Thyroid gland (tissue), 4 donors: ENCODE data around the gene OR1J1. TPM values are rescaled to one million over a fixed set of nuclear protein-coding genes. Genes with fewer than 3 reads are reported as not detected.

Experiments used
- DNase-seq, 2 donors: peaks; one replicate each; pipeline ENCODE4 v3.0.0-alpha.2; 2019
- H3K27ac ChIP-seq, 3 donors: fragments of 200-600 bp; sonication (generic); 1 replicate in 2 of 3; 2 replicates in 1 of 3; pipeline ENCODE4 v1.5.1; 2016 to 2019; ENCODE audit warnings: mild to moderate bottlenecking in 1 of 3, moderate library complexity in 1 of 3
- H3K27me3 ChIP-seq: fragments of 200-600 bp; sonication (generic); one replicate; pipeline ENCODE4 v1.5.1; 2019
- H3K36me3 ChIP-seq, 2 donors: fragments of 200-600 bp; sonication (generic); one replicate each; pipeline ENCODE4 v1.5.1; 2016 to 2019
- H3K4me1 ChIP-seq, 2 donors: fragments of 200-600 bp; sonication (generic); one replicate each; pipeline ENCODE4 v1.5.1; 2017 to 2019
- H3K4me3 ChIP-seq, 3 donors: fragments of 200-600 bp; sonication (generic); replicated peaks in 1 of 3; 1 replicate in 2 of 3; 2 replicates in 1 of 3; pipeline ENCODE4 v1.5.1; 2016; ENCODE audit warnings: mild to moderate bottlenecking in 1 of 3
- H3K9me3 ChIP-seq: fragments of 200-600 bp; sonication (generic); one replicate; pipeline ENCODE4 v1.5.1; 2017
- CTCF ChIP-seq, 6 experiments: fragments of 200-600 bp in 3 of 6; fragments of 450-650 bp in 3 of 6; sonication (generic) in 3 of 6; IDR thresholded peaks; one replicate each; pipeline ENCODE4 v1.5.1; 2016 to 2019; ENCODE audit warnings: antibody characterized with exemption in 6 of 6, mild to moderate bottlenecking in 2 of 6, inconsistent platforms in 1 of 6, moderate library complexity in 1 of 6
- POLR2A ChIP-seq, 2 donors: fragments of 450-650 bp; IDR thresholded peaks; one replicate each; pipeline ENCODE4 v1.6.1; 2017; ENCODE audit warnings: antibody characterized with exemption in 2 of 2, mild to moderate bottlenecking in 2 of 2, moderate library complexity in 1 of 2
- WGBS, 2 donors: methylation state at CpG; one replicate each; pipeline ENCODE4 v1.1.5; 2017; 5-methylcytosine and 5-hydroxymethylcytosine counted together
- intact Hi-C: fragments of 100-400 bp; cut with DNase I; formaldehyde crosslinking; loops from one replicate; pipeline ENCODE4 v1.15.1; 2023
- total RNA-seq, 4 donors: library from RNA; depleted of rRNA; stranded (reverse); fragments of >200 nt; gene quantifications; one replicate each; pipeline ENCODE4 v1.2.3, GENCODE V29; 2016

The OR1J1 gene
- total RNA-seq, 4 donors from 2014 or later, result not detected

- Histone ChIP-seq H3K4me3 (no peak overlapping the region), H3K27ac (no peak overlapping the region), H3K4me1 (no peaks in the 10 kb centered on the region), H3K36me3 (no peaks in the 10 kb centered on the region), H3K27me3 (no peaks in the 10 kb centered on the region), H3K9me3 (no peaks in the 10 kb centered on the region)
- no peak for DNase-seq
- intact Hi-C loops, result no loop called here
- 58 to 71% methylated on average over 2 of the region's 2 CpGs for WGBS, 2 donors
- TF ChIP-seq POLR2A (IDR thresholded peaks at IDR 0.05), result no peak
- no peak for TF ChIP-seq CTCF (IDR thresholded peaks at IDR 0.05)
These were observed 40.5 kb upstream of the OR1J1 start for GRCh38 chr9:122518226-122518625.

GRCh38 chr9:122510502-122510901 is 32.8 kb upstream of the OR1J1 start, which contains the start of gene OR1J2:
TSS of gene OR1J2 (plus strand) at chr9:122510802. CDS start at chr9:122510802, 0 bp downstream.
- no peak for TF ChIP-seq POLR2A (IDR thresholded peaks at IDR 0.05)
- no peak for TF ChIP-seq CTCF (IDR thresholded peaks at IDR 0.05)
- Histone ChIP-seq H3K4me3 (no peak within 1 kb of the TSS), H3K27me3 (no peaks in the 10 kb centered on the region), H3K36me3 (no peaks in the 10 kb centered on the region), H3K27ac (no peak within 1 kb of the TSS), H3K9me3 (no peaks in the 10 kb centered on the region), H3K4me1 (no peaks in the 10 kb centered on the region)
- 81 to 83% methylated on average over 6 of the region's 6 CpGs for WGBS, 2 donors
- intact Hi-C loops, result no loop called here
- no peak for DNase-seq

GRCh38 chr9:122506964-122507363 is 29.2 kb upstream of the OR1J1 start:
- DNase-seq, result no peak
- H3K27me3 ChIP-seq, result no peaks in the 10 kb centered on the region
- no peaks in the 10 kb centered on the region for H3K36me3 ChIP-seq
- no peak overlapping the region for H3K4me3 ChIP-seq
- intact Hi-C loops, result no loop called here
- peaks cover 6 to 9% of the 10 kb centered on the region in 2 donors for H3K4me1 ChIP-seq
- H3K27ac ChIP-seq, result no peak overlapping the region
- TF ChIP-seq POLR2A (IDR thresholded peaks at IDR 0.05), result no peak
- no peak for TF ChIP-seq CTCF (IDR thresholded peaks at IDR 0.05)
- 50 to 61% methylated on average over 2 of the region's 2 CpGs for WGBS, 2 donors
- H3K9me3 ChIP-seq, result no peaks in the 10 kb centered on the region

GRCh38 chr9:122498883-122499288 is 21.2 kb upstream of the OR1J1 start:
- TF ChIP-seq CTCF (IDR thresholded peaks at IDR 0.05) (peak; percentile 43 to 83 (median 66)), POLR2A (IDR thresholded peaks at IDR 0.05) (no peak)
- peak in 1 of 2 donors; percentile 5 for DNase-seq
- Histone ChIP-seq H3K36me3 (no peaks in the 10 kb centered on the region), H3K9me3 (no peaks in the 10 kb centered on the region), H3K27ac (no peak overlapping the region), H3K27me3 (no peaks in the 10 kb centered on the region), H3K4me1 (peaks cover 14 to 18% of the 10 kb centered on the region in 2 donors), H3K4me3 (no peak overlapping the region)
- 71 to 93% methylated on average over 2 of the region's 2 CpGs for WGBS, 2 donors
- intact Hi-C loops, result no loop called here

GRCh38 chr9:122479062-122479461 is 1.3 kb upstream of the OR1J1 start:
- no peaks in the 10 kb centered on the region for H3K9me3 ChIP-seq
- H3K27ac ChIP-seq, result no peak overlapping the region
- intact Hi-C loops, result no loop called here
- TF ChIP-seq CTCF (IDR thresholded peaks at IDR 0.05) (no peak), POLR2A (IDR thresholded peaks at IDR 0.05) (no peak)
- WGBS, 2 donors, result 90 to 94% methylated on average over 5 of the region's 5 CpGs
- H3K27me3 ChIP-seq, result no peaks in the 10 kb centered on the region
- no peak for DNase-seq
- H3K4me3 ChIP-seq, result no peak overlapping the region
- no peaks in the 10 kb centered on the region for H3K4me1 ChIP-seq
- H3K36me3 ChIP-seq, result no peaks in the 10 kb centered on the region
